Gastrocnemius medialis (tissue), 4 donors: ENCODE measurements around the gene TBC1D3I.
"Not testable (repeated sequence)": the region's sequence is repeated elsewhere in the genome, so short reads cannot be mapped to it uniquely, and the experiment has no call there.

Experiments used
- CTCF ChIP-seq, 5 experiments: fragments of 450-650 bp in 3 of 5; fragments of 200-600 bp in 2 of 5; sonication (generic) in 2 of 5; IDR thresholded peaks in 4 of 5; conservative IDR thresholded peaks in 1 of 5; 1 replicate in 4 of 5; 2 replicates in 1 of 5; pipeline ENCODE4 v1.5.1; 2016 to 2019; ENCODE audit warnings: antibody characterized with exemption in 5 of 5, mild to moderate bottlenecking in 3 of 5, moderate library complexity in 3 of 5
- POLR2A ChIP-seq, 2 donors: fragments of 450-650 bp; IDR thresholded peaks; one replicate each; pipeline ENCODE4 v1.6.1; 2017; ENCODE audit warnings: antibody characterized with exemption in 2 of 2, mild to moderate bottlenecking in 2 of 2, moderate library complexity in 2 of 2

GRCh38 chr17:36220737-36221580, 43.4 kb downstream of the TBC1D3I start:
- TF ChIP-seq CTCF (IDR thresholded peaks at IDR 0.05 in 4 of 5, conservative IDR thresholded peaks at IDR 0.05 in 1 of 5); POLR2A (IDR thresholded peaks at IDR 0.05): not testable (repeated sequence)
